H1 (cell line): ENCODE data around the gene NCKIPSD. TPM values are rescaled to one million over a fixed set of nuclear protein-coding genes. Genes with fewer than 3 reads are reported as not detected.

Experiments used
- CTCF ChIA-PET: fragments of 300-600 bp; sonication (Branson Sonifier 250); formaldehyde crosslinking; loops from one replicate; lab custom pipeline; 2021; ENCODE audit not compliant: partially characterized antibody; lab: Charles Lee
- POLR2A ChIA-PET: fragments of 300-600 bp; sonication (Branson Sonifier 250); formaldehyde crosslinking; loops from one replicate; lab custom pipeline; 2021; ENCODE audit warnings: inconsistent platforms; ENCODE audit not compliant: partially characterized antibody; lab: Charles Lee
- DNase-seq, 2 experiments: peaks; one replicate each; pipeline versions ENCODE4 v3.0.0 to v3.0.0-alpha.2; 2010 to 2022; ENCODE audit warnings: low spot score in 2 of 2, low read depth in 1 of 2, mixed read lengths in 1 of 2
- FAIRE-seq: peaks from 2 replicates; lab custom pipeline; 2011; peaks lifted over from hg19 to GRCh38; lab: Jason Lieb, UNC
- H2AFZ ChIP-seq: 2 replicates; pipeline ENCODE4 v1.8.1; 2012; ENCODE audit warnings: low read length, inconsistent platforms
- H2AK5ac ChIP-seq: 2 replicates; pipeline ENCODE4 v1.6.1; 2013; ENCODE audit warnings: low read depth, low read length
- H2BK120ac ChIP-seq: replicated peaks from 2 replicates; pipeline ENCODE3; 2013; ENCODE audit warnings: low read depth, low read length, inconsistent platforms
- H2BK12ac ChIP-seq: 2 replicates; pipeline ENCODE4 v1.6.1; 2013; ENCODE audit warnings: low read depth, low read length
- H2BK15ac ChIP-seq: 2 replicates; pipeline ENCODE4 v1.6.1; 2013; ENCODE audit warnings: low read length
- H2BK20ac ChIP-seq: 2 replicates; pipeline ENCODE4 v1.6.1; 2013; ENCODE audit warnings: low read length
- H2BK5ac ChIP-seq: 2 replicates; pipeline ENCODE4 v1.6.1; 2013; ENCODE audit warnings: low read depth, low read length
- H3K14ac ChIP-seq: 2 replicates; pipeline ENCODE4 v1.6.1; 2013; ENCODE audit warnings: inconsistent platforms; ENCODE audit not compliant: insufficient read length
- H3K18ac ChIP-seq: 2 replicates; pipeline ENCODE4 v1.6.1; 2013; ENCODE audit warnings: low read length; ENCODE audit errors: extremely low read depth
- H3K23ac ChIP-seq: 2 replicates; pipeline ENCODE4 v1.6.1; 2013; ENCODE audit warnings: inconsistent platforms; ENCODE audit not compliant: insufficient read length
- H3K23me2 ChIP-seq: 2 replicates; pipeline ENCODE4 v1.6.1; 2013; ENCODE audit warnings: low read depth, low read length
- H3K27ac ChIP-seq: 2 replicates; pipeline ENCODE4 v1.6.1; 2011; ENCODE audit warnings: low read depth, low read length, inconsistent platforms
- H3K27me3 ChIP-seq, 4 experiments: replicated peaks in 1 of 4; 1 replicate in 1 of 4; 2 replicates in 3 of 4; pipeline versions ENCODE4 v1.6.1 to v1.8.1; 2011 to 2013; ENCODE audit warnings: low read length in 3 of 4, mild to moderate bottlenecking in 3 of 4, inconsistent platforms in 2 of 4, mixed read lengths in 2 of 4, moderate library complexity in 1 of 4; ENCODE audit not compliant: control insufficient read depth in 3 of 4, insufficient read depth in 3 of 4; ENCODE audit errors: extremely low read depth in 1 of 4
- H3K36me3 ChIP-seq, 4 experiments: 2 replicates each; pipeline versions ENCODE4 v1.6.1 to v1.8.1; 2011 to 2013; ENCODE audit warnings: mild to moderate bottlenecking in 4 of 4, low read length in 3 of 4, moderate library complexity in 2 of 4, control low read depth in 1 of 4, inconsistent platforms in 1 of 4; ENCODE audit not compliant: insufficient read depth in 4 of 4, control insufficient read depth in 2 of 4
- H3K4ac ChIP-seq: replicated peaks from 2 replicates; pipeline ENCODE3; 2013; ENCODE audit warnings: low read length, low read depth, mixed read lengths, inconsistent platforms; ENCODE audit not compliant: insufficient read length
- H3K4me1 ChIP-seq, 4 experiments: replicated peaks in 1 of 4; 1 replicate in 1 of 4; 2 replicates in 3 of 4; pipeline versions ENCODE4 v1.6.1 to v1.8.1; 2011 to 2013; ENCODE audit warnings: low read length in 3 of 4, inconsistent platforms in 2 of 4, mixed read lengths in 1 of 4; ENCODE audit not compliant: insufficient read depth in 4 of 4, control insufficient read depth in 3 of 4
- H3K4me2 ChIP-seq, 2 experiments: 2 replicates each; pipeline versions ENCODE4 v1.6.1 to v1.8.1; 2011 to 2013; ENCODE audit warnings: low read depth in 2 of 2, low read length in 2 of 2, control low read depth in 1 of 2, inconsistent platforms in 1 of 2, mild to moderate bottlenecking in 1 of 2; ENCODE audit not compliant: insufficient read depth in 1 of 2
- H3K4me3 ChIP-seq, 4 experiments: fragments of 200-600, 300-600 bp in 1 of 4; sonication (generic), shearing (Covaris generic), sonication (Bioruptor Twin) in 1 of 4; 2 replicates each; pipeline versions ENCODE4 v1.5.1 to v1.8.1; 2011 to 2016; ENCODE audit warnings: low read length in 4 of 4, low read depth in 3 of 4, control low read depth in 2 of 4, inconsistent platforms in 2 of 4, mild to moderate bottlenecking in 2 of 4, mixed read lengths in 1 of 4, moderate library complexity in 1 of 4; ENCODE audit not compliant: insufficient read depth in 2 of 4; ENCODE audit errors: extremely low read depth in 1 of 4
- H3K56ac ChIP-seq: replicated peaks from 2 replicates; pipeline ENCODE3; 2013; ENCODE audit warnings: low read depth, mild to moderate bottlenecking, mixed read lengths, low read length, inconsistent platforms; ENCODE audit not compliant: insufficient read length
- H3K79me1 ChIP-seq: 2 replicates; pipeline ENCODE4 v1.6.1; 2013; ENCODE audit warnings: low read depth, low read length, control low read depth
- H3K79me2 ChIP-seq, 2 experiments: 2 replicates each; pipeline versions ENCODE4 v1.6.1 to v1.8.1; 2012 to 2013; ENCODE audit warnings: low read length in 2 of 2, mild to moderate bottlenecking in 2 of 2, inconsistent platforms in 1 of 2; ENCODE audit not compliant: insufficient read depth in 2 of 2, control insufficient read depth in 1 of 2
- H3K9ac ChIP-seq, 4 experiments: replicated peaks in 1 of 4; 1 replicate in 1 of 4; 2 replicates in 3 of 4; pipeline versions ENCODE4 v1.6.1 to v1.8.1; 2011 to 2013; ENCODE audit warnings: low read depth in 3 of 4, low read length in 3 of 4, control low read depth in 2 of 4, mild to moderate bottlenecking in 2 of 4, moderate library complexity in 2 of 4, inconsistent platforms in 1 of 4; ENCODE audit errors: extremely low read depth in 1 of 4
- H3K9me3 ChIP-seq, 2 experiments: 2 replicates each; pipeline versions ENCODE4 v1.6.1 to v1.8.1; 2012 to 2013; ENCODE audit warnings: mild to moderate bottlenecking in 2 of 2, moderate library complexity in 2 of 2, control low read depth in 1 of 2, inconsistent platforms in 1 of 2, low read depth in 1 of 2, low read length in 1 of 2, mixed read lengths in 1 of 2; ENCODE audit not compliant: insufficient read depth in 2 of 2
- H4K20me1 ChIP-seq, 2 experiments: replicated peaks in 1 of 2; 2 replicates each; pipeline versions ENCODE3 to v1.8.1; 2011 to 2013; ENCODE audit warnings: inconsistent platforms in 2 of 2, low read length in 2 of 2, mild to moderate bottlenecking in 1 of 2; ENCODE audit not compliant: insufficient read depth in 2 of 2, control insufficient read depth in 1 of 2
- H4K5ac ChIP-seq: 2 replicates; pipeline ENCODE4 v1.6.1; 2013; ENCODE audit warnings: low read length, low read depth, mixed read lengths, inconsistent platforms; ENCODE audit not compliant: insufficient read length
- H4K8ac ChIP-seq: 2 replicates; pipeline ENCODE4 v1.8.0; 2013; ENCODE audit warnings: mild to moderate bottlenecking, moderate library complexity, low read length, inconsistent platforms; ENCODE audit not compliant: insufficient read depth; ENCODE audit errors: extremely low read depth
- H4K91ac ChIP-seq: replicated peaks from 2 replicates; pipeline ENCODE3; 2013; ENCODE audit warnings: low read length, mixed read lengths, inconsistent platforms; ENCODE audit not compliant: insufficient read length
- POU5F1 ChIP-seq: IDR thresholded peaks from 2 replicates; pipeline ENCODE4 v1.6.1; 2011; ENCODE audit warnings: low read depth, mild to moderate bottlenecking, low read length, moderate library complexity
- RAD21 ChIP-seq, 2 experiments: IDR thresholded peaks in 1 of 2; conservative IDR thresholded peaks in 1 of 2; 2 replicates each; pipeline ENCODE4 v1.6.1; 2011; ENCODE audit warnings: low read depth in 2 of 2, low read length in 2 of 2, improper control_type of control experiment in 1 of 2, inconsistent platforms in 1 of 2, mild to moderate bottlenecking in 1 of 2, moderate library complexity in 1 of 2
- SP1 ChIP-seq: IDR thresholded peaks from 2 replicates; pipeline ENCODE4 v1.6.1; 2011; ENCODE audit warnings: low read depth, low read length
- SP2 ChIP-seq: IDR thresholded peaks from 2 replicates; pipeline ENCODE4 v1.6.1; 2012; ENCODE audit warnings: mild to moderate bottlenecking, low read length, inconsistent platforms
- TEAD4 ChIP-seq: IDR thresholded peaks from 2 replicates; pipeline ENCODE4 v1.6.1; 2012; ENCODE audit warnings: low read depth, low read length, inconsistent platforms, mixed read lengths
- USF2 ChIP-seq: IDR thresholded peaks from 2 replicates; pipeline ENCODE4 v1.6.1; 2011; ENCODE audit warnings: low read length, improper control_type of control experiment
- WGBS, 2 experiments: shearing (Covaris generic) in 1 of 2; methylation state at CpG; one replicate each; pipeline versions ENCODE4 v1.1.6 to v1.1.7; 2013 to 2015; ENCODE audit warnings: low lambda C conversion rate in 2 of 2, mixed read lengths in 2 of 2, inconsistent platforms in 1 of 2, low coverage in 1 of 2, missing lambda C conversion rate in 1 of 2; ENCODE audit not compliant: insufficient replicate concordance in 2 of 2, insufficient coverage in 1 of 2, insufficient read length in 1 of 2; ENCODE audit errors: extremely low coverage in 1 of 2, missing lambda C conversion rate in 1 of 2; 5-methylcytosine and 5-hydroxymethylcytosine counted together
- polyA plus RNA-seq, 7 experiments: library from polyadenylated mRNA; depleted of rRNA in 3 of 7; stranded (reverse) in 5 of 7; unstranded in 2 of 7; fragments of >200 nt in 5 of 7; fragments of 200-250 nt in 2 of 7; gene quantifications; 1 replicate in 5 of 7; 2 replicates in 1 of 7; 4 replicates in 1 of 7; pipeline versions ENCODE4 v1.2.1 to v1.2.3, GENCODE V29; 2011 to 2013; ENCODE audit warnings: missing spikeins in 2 of 7, mixed read lengths in 2 of 7
- total RNA-seq: library from RNA; stranded (reverse); fragmentation: NEBNext Ultra II Directional; extraction: Animal tissue kit (Norgen Biotek cat#: 25700); gene quantifications from 2 replicates; pipeline ENCODE4 v1.2.1, GENCODE V29; 2021

The NCKIPSD gene
- total and polyA plus RNA-seq, 2 of the 8 experiments (the other 6 are each of a cell fraction or from before 2014, with no cell fraction given) = 34.7 to 91.8 TPM

- Histone ChIP-seq H4K91ac (no peak overlapping the region), H3K56ac (no peak overlapping the region), H3K9me3 (no peaks in the 10 kb centered on the region), H3K4me2 (no peak overlapping the region), H3K23ac (no peak overlapping the region), H3K36me3 (no peaks in the 10 kb centered on the region), H3K14ac (no peak overlapping the region), H2BK15ac (no peak overlapping the region), H3K79me2 (no peaks in the 10 kb centered on the region), H3K9ac (no peak overlapping the region), H3K27me3 (no peaks in the 10 kb centered on the region), H2AK5ac (no peak overlapping the region), H3K27ac (no peak overlapping the region), H3K4me1 (no peaks in the 10 kb centered on the region), H4K20me1 (no peaks in the 10 kb centered on the region), H3K23me2 (no peaks in the 10 kb centered on the region), H2BK20ac (no peak overlapping the region), H2BK12ac (no peak overlapping the region), H3K79me1 (no peaks in the 10 kb centered on the region), H2AFZ (no peak overlapping the region), H2BK5ac (no peak overlapping the region), H3K4ac (no peak overlapping the region), H3K4me3 (no peak overlapping the region), H4K5ac (no peak overlapping the region), H3K18ac (no peak overlapping the region), H2BK120ac (no peak overlapping the region), H4K8ac (no peak overlapping the region)
- POLR2A ChIA-PET = interaction anchor here (5.7 kb wide), 1 partner anchor 12 kb away, joined by 28 read pairs; the partner anchor contains the start of gene IP6K2
- CTCF ChIA-PET = interaction anchor here (0.7 to 5.8 kb wide), 4 partner anchors 11 to 42 kb away, joined by 3 to 40 read pairs (median 4); partner anchors contain the start of gene NCKIPSD
- 91% methylated on average over 8 of the region's 8 CpGs; no CpG with 5 or more reads in 1 of the 2 experiments for WGBS, 2 experiments
- TF ChIP-seq RAD21 (IDR thresholded peaks at IDR 0.05 in 1 of 2, conservative IDR thresholded peaks at IDR 0.05 in 1 of 2; ENCODE audit: low read depth in 2 of 2, low read length in 2 of 2) (no peak), SP2 (no peak), TEAD4 (no peak), POU5F1 (no peak), USF2 (no peak), SP1 (no peak)
- DNase-seq = no peak
- FAIRE-seq = no peak
Observed at GRCh38 chr3:48727511-48727910, 41.8 kb upstream of the NCKIPSD start.
